Endothelial cell of umbilical vein (primary cell): Measurements from ENCODE around the gene RGS6.

ENCODE experiments used
- CTCF ChIP-seq, 2 donors: IDR thresholded peaks; 1 replicate in 1 of 2; 2 replicates in 1 of 2; pipeline ENCODE4 v1.5.1; 2011; ENCODE audit warnings: low read length in 2 of 2, mild to moderate bottlenecking in 2 of 2, moderate library complexity in 2 of 2, control low read depth in 1 of 2, inconsistent platforms in 1 of 2, low read depth in 1 of 2; ENCODE audit not compliant: insufficient read depth in 1 of 2; ENCODE audit errors: extremely low read depth in 1 of 2
- EZH2 ChIP-seq: IDR thresholded peaks from 2 replicates; pipeline ENCODE4 v1.6.1; 2012; ENCODE audit warnings: borderline replicate concordance, low read depth, mild to moderate bottlenecking, moderate library complexity, low read length, inconsistent platforms; ENCODE audit not compliant: severe bottlenecking
- FOS ChIP-seq: IDR thresholded peaks from 2 replicates; pipeline ENCODE4 v1.6.1; 2011; ENCODE audit warnings: mild to moderate bottlenecking, low read length, moderate library complexity, borderline replicate concordance; ENCODE audit not compliant: insufficient read depth
- JUN ChIP-seq: IDR thresholded peaks from 2 replicates; pipeline ENCODE4 v1.6.1; 2011; ENCODE audit warnings: borderline replicate concordance, low read depth; ENCODE audit not compliant: insufficient read length, insufficient read depth
- MAX ChIP-seq: IDR thresholded peaks from 2 replicates; pipeline ENCODE4 v1.6.1; 2011; ENCODE audit not compliant: insufficient read depth, insufficient read length
- MYC ChIP-seq: IDR thresholded peaks from one replicate; pipeline ENCODE4 v1.6.1; 2011; ENCODE audit warnings: mild to moderate bottlenecking, low read depth, low read length
- POLR2A ChIP-seq: IDR thresholded peaks from 2 replicates; pipeline ENCODE4 v1.6.1; 2012; ENCODE audit warnings: low read depth, mild to moderate bottlenecking, control low read depth, low read length
- POLR2AphosphoS5 ChIP-seq: IDR thresholded peaks from 2 replicates; pipeline ENCODE4 v1.6.1; 2012; ENCODE audit warnings: low read depth, mild to moderate bottlenecking, control low read depth, low read length, moderate library complexity; ENCODE audit not compliant: insufficient read depth

- TF ChIP-seq MYC (no peak), POLR2A (no peak), EZH2 (no peak), CTCF (IDR thresholded peaks at IDR 0.05; ENCODE audit: extremely low read depth in 1 of 2, insufficient read depth in 1 of 2, low read depth in 1 of 2, low read length in 2 of 2) (no peak), POLR2AphosphoS5 (no peak), JUN (no peak), MAX (no peak), FOS (no peak)
Measured at GRCh38 chr14:72430457-72430856, 498.2 kb downstream of the RGS6 start.
